K562 (cell line): ENCODE data around the gene WDR18. TPM values are rescaled to one million over a fixed set of nuclear protein-coding genes. Genes with fewer than 3 reads are reported as not detected.
"Not testable (repeated sequence)": the region's sequence is repeated elsewhere in the genome, so short reads cannot be mapped to it uniquely, and the experiment has no call there.

Experiments
- ATAC-seq: fragments of 200-7000 bp; cut with Tn5 transposase; 3 replicates; pipeline ENCODE4 v1.9.1; 2020; ENCODE audit warnings: moderate library complexity
- BruUV-seq: library from RNA; stranded (reverse); fragments of 400-500 nt; replicated peaks from 2 replicates; lab custom pipeline; 2021; lab: Mats Ljungman, UMichigan
- CTCF ChIA-PET: fragments of 300-600 bp; formaldehyde crosslinking; extraction: SDS; loops from one replicate; lab custom pipeline; 2021; ENCODE audit warnings: low intra/inter-chr PET ratio; lab: Yijun Ruan, JAX
- POLR2A ChIA-PET: fragments of 300-600, 350-650 bp; sonication (Branson Sonifier 250); formaldehyde crosslinking; extraction: SDS; loops from one replicate; lab custom pipeline; 2021; ENCODE audit warnings: antibody characterized with exemption, inconsistent platforms; lab: Yijun Ruan, JAX
- DNase-seq, 4 experiments: peaks; one replicate each; pipeline versions ENCODE4 v3.0.0 to v3.0.0-alpha.2; 2011 to 2018; ENCODE audit warnings: low spot score in 3 of 4, mixed read lengths in 3 of 4; ENCODE audit errors: extremely low read depth in 1 of 4
- FAIRE-seq: peaks from 2 replicates; lab custom pipeline; 2011; peaks lifted over from hg19 to GRCh38; lab: Jason Lieb, UNC
- H2AFZ ChIP-seq: 2 replicates; pipeline ENCODE4 v1.6.0; 2011; ENCODE audit warnings: low read depth, low read length, control low read depth, inconsistent platforms
- H3K27ac ChIP-seq: fragments of 200-600 bp; 3 replicates; pipeline ENCODE4 v1.8.0; 2011; ENCODE audit warnings: low read depth, mild to moderate bottlenecking, control low read depth, inconsistent platforms, low read length, moderate library complexity, mixed read lengths; ENCODE audit errors: extremely low read depth
- H3K27me3 ChIP-seq, 2 experiments: fragments of 300-600 bp in 1 of 2; 2 replicates in 1 of 2; 3 replicates in 1 of 2; pipeline versions ENCODE4 v1.6.0 to v1.8.0; 2011; ENCODE audit warnings: inconsistent platforms in 2 of 2, low read length in 2 of 2, mild to moderate bottlenecking in 1 of 2, mixed read lengths in 1 of 2, moderate library complexity in 1 of 2; ENCODE audit not compliant: control insufficient read depth in 2 of 2, insufficient read depth in 2 of 2
- H3K36me3 ChIP-seq: fragments of 300-600 bp; 3 replicates; pipeline ENCODE4 v1.8.0; 2011; ENCODE audit warnings: mild to moderate bottlenecking, low read length, inconsistent platforms; ENCODE audit not compliant: control insufficient read depth, insufficient read depth
- H3K4me1 ChIP-seq, 2 experiments: fragments of 200-600 bp in 1 of 2; replicated peaks in 1 of 2; 2 replicates in 1 of 2; 3 replicates in 1 of 2; pipeline versions ENCODE4 v1.5.1 to v1.8.0; 2011; ENCODE audit warnings: inconsistent platforms in 2 of 2, low read length in 2 of 2, mild to moderate bottlenecking in 1 of 2, mixed read lengths in 1 of 2, moderate library complexity in 1 of 2; ENCODE audit not compliant: control insufficient read depth in 2 of 2, insufficient read depth in 2 of 2
- H3K4me2 ChIP-seq: 2 replicates; pipeline ENCODE4 v1.6.1; 2011; ENCODE audit warnings: low read length, control low read depth, inconsistent platforms, mixed read lengths; ENCODE audit not compliant: insufficient read depth
- H3K4me3 ChIP-seq: fragments of 200-600 bp; sonication (generic), shearing (Covaris generic); 2 replicates; pipeline ENCODE4 v1.5.1; 2016; ENCODE audit warnings: control low read depth, inconsistent platforms
- H3K79me2 ChIP-seq: fragments of 200-600 bp; 3 replicates; pipeline ENCODE4 v1.8.0; 2011; ENCODE audit warnings: low read length, inconsistent platforms; ENCODE audit not compliant: control insufficient read depth, insufficient read depth
- H3K9ac ChIP-seq, 2 experiments: 2 replicates each; pipeline versions ENCODE4 v1.6.0 to v1.6.1; 2011; ENCODE audit warnings: low read depth in 2 of 2, low read length in 2 of 2, control low read depth in 1 of 2, inconsistent platforms in 1 of 2, mild to moderate bottlenecking in 1 of 2, mixed read lengths in 1 of 2; ENCODE audit not compliant: insufficient read depth in 1 of 2
- H3K9me1 ChIP-seq: one replicate; pipeline ENCODE4 v1.6.0; 2011; ENCODE audit warnings: inconsistent platforms, mild to moderate bottlenecking, low read length, moderate library complexity; ENCODE audit not compliant: control insufficient read depth, insufficient read depth
- H3K9me3 ChIP-seq: replicated peaks from 2 replicates; pipeline ENCODE4 v1.5.1; 2011; ENCODE audit warnings: low read depth, low read length, inconsistent platforms; ENCODE audit not compliant: control insufficient read depth, insufficient read depth
- H4K20me1 ChIP-seq: replicated peaks from 2 replicates; pipeline ENCODE4 v1.6.1; 2011; ENCODE audit warnings: low read length, inconsistent platforms, mixed read lengths; ENCODE audit not compliant: control insufficient read depth, insufficient read depth
- CEBPB ChIP-seq: fragments of 450-650 bp; IDR thresholded peaks from 2 replicates; pipeline ENCODE4 v1.6.1; 2016; ENCODE audit warnings: missing genetic modification characterization, missing compliant biosample characterization
- ZNF121 ChIP-seq: sonication (generic); formaldehyde crosslinking; conservative IDR thresholded peaks from 2 replicates; pipeline ENCODE4 v1.8.0; 2022; ENCODE audit warnings: missing genetic modification reagents
- WGBS: fragments of 100-300 bp; shearing (Covaris generic); methylation state at CpG from one replicate; pipeline ENCODE4 v1.1.6; 2016; ENCODE audit warnings: low coverage, mixed read lengths; ENCODE audit not compliant: insufficient coverage; ENCODE audit errors: missing lambda C conversion rate; 5-methylcytosine and 5-hydroxymethylcytosine counted together
- in situ Hi-C: fragments of 300-500 bp; cut with MboI; formaldehyde crosslinking; loops from 4 replicates; pipeline ENCODE4 v1.15.0; 2018; ENCODE audit warnings: inconsistent platforms, mixed read lengths
- intact Hi-C: fragments of 100-400 bp; cut with micrococcal nuclease; formaldehyde crosslinking; loops from 2 replicates; pipeline ENCODE4 v1.14.2; 2022
- polyA plus RNA-seq, 8 experiments: library from polyadenylated mRNA; depleted of rRNA in 4 of 8; stranded (reverse) in 5 of 8; unstranded in 3 of 8; fragments of >200 nt; fragmentation: Nextera tagmentation in 2 of 8; fragmentation: Illumina TruSeq in 1 of 8; extraction: Ambion mirVana in 2 of 8; extraction: Trizol in 1 of 8; gene quantifications; 2 replicates each; pipeline versions ENCODE4 v1.2.1 to v1.2.3, GENCODE V29; 2011 to 2014; ENCODE audit warnings: inconsistent platforms in 1 of 8, missing spikeins in 1 of 8
- total RNA-seq, 7 experiments: library from RNA; depleted of rRNA in 6 of 7; stranded (reverse); fragments of >200 nt in 6 of 7; fragmentation: Illumina TruSeq in 2 of 7; extraction: Trizol in 2 of 7; gene quantifications; 2 replicates each; pipeline versions ENCODE4 v1.2.1 to v1.2.3, GENCODE V29; 2011 to 2021; ENCODE audit warnings: low replicate concordance in 1 of 7
- TF ChIP-seq, protein P1 (sequence below): sonication (generic); formaldehyde crosslinking; IDR thresholded peaks from 2 replicates; pipeline ENCODE4 v1.8.1; 2023; ENCODE audit warnings: missing genetic modification reagents, mild to moderate bottlenecking, borderline replicate concordance

Gene WDR18
- total and polyA plus RNA-seq, 9 of the 15 experiments (the other 6 are each of a cell fraction or from before 2014, with no cell fraction given), result 0.65 to 181 (median 30.1) TPM

- TF ChIP-seq, protein P1, sequence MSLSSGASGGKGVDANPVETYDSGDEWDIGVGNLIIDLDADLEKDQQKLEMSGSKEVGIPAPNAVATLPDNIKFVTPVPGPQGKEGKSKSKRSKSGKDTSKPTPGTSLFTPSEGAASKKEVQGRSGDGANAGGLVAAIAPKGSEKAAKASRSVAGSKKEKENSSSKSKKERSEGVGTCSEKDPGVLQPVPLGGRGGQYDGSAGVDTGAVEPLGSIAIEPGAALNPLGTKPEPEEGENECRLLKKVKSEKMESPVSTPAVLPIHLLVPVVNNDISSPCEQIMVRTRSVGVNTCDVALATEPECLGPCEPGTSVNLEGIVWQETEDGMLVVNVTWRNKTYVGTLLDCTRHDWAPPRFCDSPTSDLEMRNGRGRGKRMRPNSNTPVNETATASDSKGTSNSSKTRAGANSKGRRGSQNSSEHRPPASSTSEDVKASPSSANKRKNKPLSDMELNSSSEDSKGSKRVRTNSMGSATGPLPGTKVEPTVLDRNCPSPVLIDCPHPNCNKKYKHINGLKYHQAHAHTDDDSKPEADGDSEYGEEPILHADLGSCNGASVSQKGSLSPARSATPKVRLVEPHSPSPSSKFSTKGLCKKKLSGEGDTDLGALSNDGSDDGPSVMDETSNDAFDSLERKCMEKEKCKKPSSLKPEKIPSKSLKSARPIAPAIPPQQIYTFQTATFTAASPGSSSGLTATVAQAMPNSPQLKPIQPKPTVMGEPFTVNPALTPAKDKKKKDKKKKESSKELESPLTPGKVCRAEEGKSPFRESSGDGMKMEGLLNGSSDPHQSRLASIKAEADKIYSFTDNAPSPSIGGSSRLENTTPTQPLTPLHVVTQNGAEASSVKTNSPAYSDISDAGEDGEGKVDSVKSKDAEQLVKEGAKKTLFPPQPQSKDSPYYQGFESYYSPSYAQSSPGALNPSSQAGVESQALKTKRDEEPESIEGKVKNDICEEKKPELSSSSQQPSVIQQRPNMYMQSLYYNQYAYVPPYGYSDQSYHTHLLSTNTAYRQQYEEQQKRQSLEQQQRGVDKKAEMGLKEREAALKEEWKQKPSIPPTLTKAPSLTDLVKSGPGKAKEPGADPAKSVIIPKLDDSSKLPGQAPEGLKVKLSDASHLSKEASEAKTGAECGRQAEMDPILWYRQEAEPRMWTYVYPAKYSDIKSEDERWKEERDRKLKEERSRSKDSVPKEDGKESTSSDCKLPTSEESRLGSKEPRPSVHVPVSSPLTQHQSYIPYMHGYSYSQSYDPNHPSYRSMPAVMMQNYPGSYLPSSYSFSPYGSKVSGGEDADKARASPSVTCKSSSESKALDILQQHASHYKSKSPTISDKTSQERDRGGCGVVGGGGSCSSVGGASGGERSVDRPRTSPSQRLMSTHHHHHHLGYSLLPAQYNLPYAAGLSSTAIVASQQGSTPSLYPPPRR (CRISPR knock-in tag), result no peak
Measured at GRCh38 chr19:956766-957440, 27.2 kb upstream of the WDR18 start (continued).

DNA sequence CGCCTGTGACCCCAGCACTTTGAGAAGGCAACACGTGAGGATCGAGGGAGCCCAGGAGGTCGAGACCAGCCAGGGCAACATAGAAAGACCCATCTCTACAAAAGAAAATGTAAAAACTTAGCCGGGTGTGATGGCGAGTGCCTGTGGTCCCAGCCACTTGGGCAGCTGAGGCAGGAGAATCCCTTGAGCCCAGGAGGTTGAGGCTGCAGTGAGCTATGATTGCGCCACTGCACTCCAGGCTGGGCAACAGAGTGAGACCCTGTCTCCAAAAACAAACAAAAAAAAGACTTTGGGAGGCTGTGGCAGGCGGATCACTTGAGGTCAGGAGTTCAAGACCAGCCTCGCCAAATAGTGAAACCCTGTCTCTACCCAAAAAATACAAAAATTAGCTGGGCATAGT lies 26.6 kb upstream of the WDR18 start:
- Histone ChIP-seq H3K36me3 (peaks cover 37% of the 10 kb centered on the region; the same call in 1 of the 3 replicates), H3K9ac (peak overlapping the region in 1 of 2 experiments; percentile 47; a peak in 1 of 4 replicates), H3K4me1 (peaks cover 69 to 97% of the 10 kb centered on the region in 2 experiments), H3K79me2 (peaks cover 73% of the 10 kb centered on the region)
- H3K9me3 ChIP-seq, in situ Hi-C loops, H3K27me3 ChIP-seq, H3K9me1 ChIP-seq, H3K27ac ChIP-seq, H3K4me2 ChIP-seq, ATAC-seq, CTCF ChIA-PET, intact Hi-C loops, FAIRE-seq, H2AFZ ChIP-seq, H4K20me1 ChIP-seq, H3K4me3 ChIP-seq, BruUV-seq, DNase-seq: not testable (repeated sequence)
- POLR2A ChIA-PET, result interaction anchor here (0.7 to 1.1 kb wide), 2 partner anchors 286 to 311 kb away, joined by 3 to 4 read pairs; partner anchors contain the start of gene CIRBP
- TF ChIP-seq CEBPB (tag), result peak; percentile 32; the same call in 1 of the 2 replicates
- TF ChIP-seq ZNF121 (CRISPR knock-in tag), result peak; percentile 93
- WGBS, result 85% methylated on average over 8 of the region's 9 CpGs
